Activated gamma-delta T cell treated with Interleukin-2 at 50 U/mL for 16 hours (primary cell): ENCODE data around the gene GPR68.
"Not testable (repeated sequence)": the region's sequence is repeated elsewhere in the genome, so short reads cannot be mapped to it uniquely, and the experiment has no call there.

Experiments
- DNase-seq: peaks from one replicate; pipeline ENCODE4 v3.0.0-alpha.2; 2020

Gene GPR68

GRCh38 chr14:91228112-91229004 lies 16.1 kb downstream of the GPR68 start:
- peak; percentile 71 for DNase-seq

DNA sequence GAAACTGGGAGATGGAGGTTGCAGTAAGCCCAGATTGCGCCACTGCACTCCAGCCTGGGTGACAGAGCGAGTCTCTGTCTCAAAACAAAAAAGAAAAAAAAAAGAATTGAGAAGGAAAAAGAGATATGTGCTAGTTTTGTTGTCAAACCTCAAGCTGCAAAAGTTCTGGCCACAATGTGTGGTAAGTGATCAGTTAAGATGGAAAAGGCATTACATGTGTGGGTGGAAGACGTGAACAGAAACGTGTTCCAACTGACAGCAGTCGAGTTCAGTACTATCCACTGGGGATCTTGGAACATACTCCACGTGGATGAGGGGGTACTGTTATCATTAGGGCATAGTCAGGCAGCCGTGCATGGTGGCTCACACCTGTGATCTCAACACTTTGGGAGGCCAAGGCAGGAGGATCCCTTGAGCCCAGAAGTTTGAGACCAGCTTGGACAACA lies 17.3 kb downstream of the GPR68 start:
- no peak for DNase-seq

DNA sequence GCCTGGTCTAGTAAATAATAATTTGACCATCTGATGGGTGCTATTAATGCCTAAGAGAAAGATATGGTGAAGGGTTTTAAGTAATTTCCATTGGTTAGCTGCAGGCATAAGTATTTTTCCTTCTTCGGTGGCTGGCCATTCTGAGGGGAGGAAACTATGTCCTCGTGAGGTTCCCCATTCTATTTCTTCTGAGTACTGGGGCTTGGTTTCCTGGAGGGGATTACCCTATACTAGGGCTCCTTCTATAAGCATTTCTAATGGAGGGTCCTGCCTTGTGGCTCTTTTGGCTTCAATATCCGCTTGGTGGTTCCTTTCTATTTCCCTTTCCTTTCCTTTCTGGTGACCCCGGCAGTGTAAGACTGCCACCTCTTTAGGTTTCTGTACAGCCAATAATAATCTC lies 18.1 kb downstream of the GPR68 start:
- not testable (repeated sequence) for DNase-seq

- DNase-seq: no peak
These were observed 19.5 kb downstream of the GPR68 start for GRCh38 chr14:91225025-91225424.

- DNase-seq: no peak
These were observed 21.3 kb downstream of the GPR68 start for GRCh38 chr14:91223028-91223783.

DNA sequence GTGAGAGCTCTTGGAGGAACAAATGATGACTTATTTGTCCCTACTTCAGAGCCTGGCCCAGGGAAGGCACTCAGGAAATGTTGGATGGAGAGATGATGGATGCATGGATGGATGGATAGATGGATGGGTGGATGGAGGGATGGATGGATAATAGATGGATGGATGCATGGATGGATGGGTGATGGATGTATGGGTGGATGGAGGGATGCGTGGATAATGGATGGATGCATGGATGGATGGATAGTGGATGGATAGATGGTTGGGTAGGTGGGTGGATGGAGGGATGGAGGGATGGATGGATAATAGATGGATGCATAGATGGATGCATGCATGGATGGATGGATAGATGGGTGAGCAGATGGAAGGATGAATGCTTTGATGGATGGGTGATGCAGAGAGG lies 23.2 kb downstream of the GPR68 start:
- DNase-seq: no peak

GRCh38 chr14:91220581-91221000 lies 23.9 kb downstream of the GPR68 start:
- DNase-seq: no peak

DNA sequence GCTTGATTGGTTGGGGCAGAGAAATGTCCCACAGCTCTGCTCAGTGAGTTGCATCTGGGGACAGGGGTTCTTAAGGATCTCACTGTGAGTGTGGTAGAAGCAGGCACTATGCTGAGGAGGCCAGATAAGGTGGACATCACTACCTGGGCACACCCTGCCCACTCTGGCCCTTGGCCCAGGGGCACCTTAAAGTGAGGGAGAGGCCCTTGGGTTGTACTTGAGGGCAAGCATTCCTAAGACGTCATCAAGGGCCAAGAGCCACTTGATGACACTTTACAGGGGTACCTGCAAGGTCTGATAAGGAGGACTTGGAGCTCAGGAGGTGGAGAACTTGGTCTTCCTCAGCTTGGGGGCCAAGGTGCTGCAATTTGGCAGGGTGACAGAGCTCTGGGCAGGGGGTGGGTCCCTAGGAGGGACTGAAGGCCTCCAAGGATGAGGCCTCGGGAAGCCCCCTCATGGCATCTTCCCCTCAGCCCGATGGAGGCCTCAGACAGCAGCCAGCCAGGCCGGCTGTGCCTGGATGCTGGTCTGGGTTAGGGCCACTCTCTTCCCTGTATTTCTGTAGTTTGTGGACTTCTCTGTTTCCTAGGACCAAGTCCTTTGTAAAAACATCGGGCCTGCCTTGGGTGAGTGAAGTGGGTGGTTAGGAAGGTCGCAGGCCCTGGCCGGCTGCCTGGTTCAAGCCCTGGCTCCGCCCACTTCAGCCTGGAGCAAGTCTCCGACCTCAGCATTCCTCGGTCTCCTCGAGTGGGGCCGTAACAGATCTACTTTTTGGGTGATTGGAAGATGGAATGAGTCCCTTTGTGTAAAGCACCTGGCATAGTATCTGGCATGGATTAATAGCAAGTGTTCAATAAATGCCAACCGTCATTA lies 24.8 kb downstream of the GPR68 start:
- DNase-seq: no peak

DNA sequence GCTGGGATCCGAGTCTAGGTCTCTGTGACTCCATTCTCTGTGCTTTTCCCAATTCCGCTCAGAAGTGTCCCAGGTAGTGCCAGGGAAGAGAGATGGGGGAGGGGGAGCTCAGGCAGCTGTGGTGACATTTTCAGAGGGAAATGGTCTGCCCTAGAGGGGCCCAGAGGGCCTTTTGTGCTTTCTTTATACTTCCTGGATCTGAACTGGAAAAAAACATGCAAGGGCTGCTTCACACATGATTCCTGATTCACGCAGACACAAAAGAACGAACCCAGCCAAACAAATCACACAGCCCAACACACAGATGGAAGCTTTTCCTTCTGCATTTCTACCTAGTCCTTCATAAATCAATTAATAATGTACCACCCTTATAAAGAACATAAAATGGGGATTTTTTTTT lies 26.5 kb downstream of the GPR68 start:
- DNase-seq: no peak

DNA sequence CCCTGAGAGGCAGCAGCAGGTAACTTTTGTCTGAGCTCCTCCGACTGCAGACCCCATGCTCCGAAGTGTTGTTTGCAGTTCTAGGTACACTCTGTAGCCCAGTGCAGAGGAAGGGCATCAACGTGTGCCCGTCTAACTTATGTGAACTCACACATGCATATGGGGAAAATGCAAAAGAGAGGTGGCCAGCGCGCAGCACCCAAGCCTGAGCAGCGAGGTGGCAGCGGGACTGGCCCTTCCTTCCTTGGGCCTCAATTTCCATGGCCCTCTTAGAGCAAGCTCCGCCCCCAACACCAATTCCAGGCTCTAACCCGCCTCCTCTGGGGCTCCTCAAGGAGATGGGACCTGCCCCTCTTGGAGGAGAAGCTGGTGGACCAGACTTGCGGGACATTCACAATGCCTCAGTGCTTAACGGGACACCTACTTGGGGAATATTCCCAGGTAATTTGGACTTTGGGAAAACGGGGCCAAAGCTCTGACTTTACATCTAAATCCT lies 27.7 kb downstream of the GPR68 start:
- DNase-seq: no peak

DNA sequence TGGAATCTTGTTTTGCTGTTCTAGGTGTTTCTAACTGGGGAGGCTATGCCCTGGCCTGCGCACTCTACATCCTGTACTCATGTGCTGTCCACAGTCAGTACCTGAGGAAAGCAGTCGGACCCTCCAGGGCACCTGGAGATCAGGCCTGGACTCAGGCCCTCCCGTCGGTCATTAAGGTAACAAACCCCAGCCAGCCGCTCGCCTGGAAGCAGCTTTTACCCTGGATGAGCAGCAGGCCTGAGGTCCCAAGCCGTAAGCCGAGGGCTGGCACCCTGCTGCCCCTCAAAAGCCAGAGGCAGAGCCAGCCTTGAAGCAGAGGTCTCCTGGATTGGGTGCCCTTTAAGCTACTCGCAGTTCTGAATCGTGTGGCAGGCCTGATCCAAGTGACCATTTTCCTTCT lies 29.1 kb downstream of the GPR68 start:
- no peak for DNase-seq

- no peak for DNase-seq
These were observed 30.2 kb downstream of the GPR68 start for GRCh38 chr14:91214306-91214705.

DNA sequence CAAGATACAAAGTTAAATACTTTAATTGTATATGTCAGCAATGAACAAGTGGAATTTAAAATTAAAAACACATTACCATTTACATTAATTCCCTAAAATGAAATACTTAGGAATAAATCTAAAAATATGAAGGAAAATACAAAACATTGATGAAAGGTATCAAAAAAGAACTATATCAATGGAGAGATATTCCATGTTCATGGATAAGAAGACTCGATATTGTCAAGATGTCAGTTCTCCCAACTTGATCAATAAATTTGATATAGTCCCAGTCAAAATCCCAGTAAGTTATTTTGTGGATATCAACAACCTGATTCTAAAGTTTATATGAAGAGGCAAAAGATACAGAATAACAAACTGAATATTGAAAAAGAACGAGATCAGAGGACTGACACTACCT lies 33.5 kb downstream of the GPR68 start:
- DNase-seq: no peak

DNA sequence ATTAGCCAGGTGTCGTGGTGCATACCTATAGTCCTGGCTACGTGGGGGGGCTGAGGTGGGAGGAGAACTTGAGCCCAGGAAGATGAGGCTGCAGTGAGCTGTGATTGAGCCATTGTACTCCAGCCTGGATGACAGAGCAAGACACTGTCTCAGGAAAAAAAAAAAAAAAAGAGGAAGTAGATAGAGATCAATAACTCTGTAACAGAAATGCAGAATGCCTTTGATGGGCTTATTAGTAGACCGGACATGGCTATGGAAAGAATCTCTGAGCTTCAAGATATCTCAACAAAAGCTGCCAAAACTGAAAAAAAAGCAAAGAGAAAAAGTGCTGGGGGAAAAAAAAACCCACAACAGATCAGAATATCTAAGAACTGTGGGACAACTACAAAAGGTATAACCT lies 37.5 kb downstream of the GPR68 start:
- DNase-seq: no peak

DNA sequence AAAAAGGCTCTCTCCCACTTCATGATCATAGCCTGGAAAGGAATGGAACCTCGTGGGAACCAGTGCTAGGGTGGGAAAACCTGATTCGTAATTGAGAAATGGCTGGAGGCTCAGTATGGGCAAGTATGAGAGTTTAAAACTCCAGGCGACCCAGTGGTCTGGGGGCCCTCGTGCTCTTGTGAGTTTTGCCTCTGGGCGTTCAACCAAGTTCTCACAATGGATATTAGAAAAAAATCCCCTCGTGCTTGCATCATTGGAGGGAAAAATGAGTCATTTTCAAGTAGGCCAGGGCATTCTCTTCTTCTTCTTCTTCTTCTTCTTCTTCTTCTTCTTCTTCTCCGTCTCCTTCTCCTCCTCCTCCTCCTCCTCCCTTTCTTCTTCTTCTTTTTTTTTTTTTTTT lies 39.0 kb downstream of the GPR68 start:
- DNase-seq: no peak

DNA sequence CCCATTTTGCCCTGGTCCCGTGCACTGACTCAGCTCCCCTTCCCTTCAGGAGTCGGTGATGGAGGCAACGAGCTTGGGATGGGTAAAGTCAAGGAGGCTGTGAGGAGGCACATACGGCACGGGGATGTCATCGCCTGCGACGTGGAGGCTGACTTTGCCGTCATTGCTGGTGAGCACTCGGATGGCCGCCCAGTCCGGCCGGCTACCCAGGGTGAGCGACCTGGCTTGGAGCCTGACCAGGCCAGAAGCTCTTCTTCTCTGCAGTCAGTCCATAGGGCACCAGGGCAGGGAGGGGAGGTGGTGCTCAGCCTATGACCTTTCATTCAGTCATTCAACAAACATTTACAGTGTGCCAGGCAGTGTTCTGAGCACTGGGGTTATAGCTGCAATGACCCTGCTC lies 39.8 kb downstream of the GPR68 start:
- DNase-seq: no peak

DNA sequence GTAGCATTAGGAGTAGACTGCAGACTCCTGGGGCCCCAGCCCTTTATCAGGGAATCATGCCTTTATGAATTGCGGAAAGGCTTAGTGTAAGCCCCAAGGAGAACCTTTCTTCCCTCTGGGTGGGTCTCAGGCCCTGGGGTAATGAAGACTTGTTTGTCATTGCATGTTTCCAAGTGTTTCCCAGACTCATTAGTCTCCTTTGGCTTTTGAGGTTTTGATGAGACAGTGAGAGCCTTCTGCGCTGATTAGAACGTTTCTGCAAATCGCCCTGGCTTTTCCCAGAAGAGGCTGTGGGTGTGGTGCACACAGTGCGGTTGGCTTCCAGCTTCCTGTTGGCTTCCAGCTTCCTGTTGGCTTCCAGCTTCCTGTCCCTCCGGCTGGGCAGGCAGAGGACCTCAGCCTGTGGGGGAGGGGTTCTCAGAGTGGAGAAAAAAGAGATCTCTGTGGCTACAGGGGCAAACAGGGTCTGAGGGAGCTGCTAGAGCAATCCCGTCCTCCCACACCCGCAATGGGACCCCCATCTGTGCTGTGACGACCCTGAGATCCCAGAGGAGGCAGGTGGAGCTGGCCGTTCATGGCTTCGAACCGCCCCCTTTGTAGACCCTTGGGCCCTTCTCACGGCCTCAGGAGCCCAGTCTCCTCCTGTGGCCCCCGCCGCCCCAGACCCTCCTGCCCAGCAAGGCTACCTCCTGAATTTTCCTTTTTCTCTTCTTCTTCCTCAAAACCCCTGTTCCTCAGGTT lies 42.1 kb downstream of the GPR68 start:
- no peak for DNase-seq

- not testable (repeated sequence) for DNase-seq
These were observed 43.7 kb downstream of the GPR68 start for GRCh38 chr14:91200802-91201201.

GRCh38 chr14:91197631-91198030 lies 46.9 kb downstream of the GPR68 start:
- no peak for DNase-seq

DNA sequence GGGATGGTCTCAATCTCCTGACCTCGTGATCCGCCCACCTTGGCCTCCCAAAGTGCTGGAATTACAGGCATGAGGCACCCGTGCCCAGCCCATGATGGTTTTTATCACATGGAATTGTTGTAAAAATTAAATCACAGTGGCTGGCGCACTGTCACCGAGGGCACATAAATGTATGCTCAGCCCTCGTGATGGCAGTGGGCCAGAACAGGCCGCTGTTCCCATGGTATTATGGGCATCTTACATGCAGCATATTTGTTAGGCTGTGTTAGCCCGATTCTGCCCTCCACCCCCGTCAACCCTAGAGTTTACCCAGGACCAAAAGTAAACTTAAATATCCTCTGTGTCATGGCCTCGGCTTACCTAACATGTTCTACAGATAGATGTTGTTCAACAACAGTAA lies 48.6 kb downstream of the GPR68 start:
- no peak for DNase-seq

GRCh38 chr14:91193069-91193468 lies 51.4 kb downstream of the GPR68 start:
- DNase-seq: no peak

DNA sequence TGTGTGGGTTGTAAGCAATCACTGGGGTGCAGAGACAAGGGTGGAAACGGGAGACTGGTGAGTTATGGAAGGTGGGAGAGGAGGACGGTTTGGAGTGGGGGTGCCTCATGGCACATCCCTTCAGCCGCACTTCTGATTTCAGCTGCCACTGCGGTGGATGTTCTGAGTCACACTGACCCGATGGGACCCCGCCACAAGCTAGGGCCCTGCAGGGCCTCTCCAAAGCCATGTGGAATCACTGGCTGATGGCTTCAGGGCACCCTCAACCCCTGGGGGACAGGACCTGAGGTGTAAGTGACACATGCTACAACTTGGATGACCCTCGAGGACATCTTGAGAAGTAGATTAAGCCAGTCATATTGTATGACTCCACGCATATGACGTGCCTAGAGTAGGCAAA lies 53.7 kb downstream of the GPR68 start:
- no peak for DNase-seq
